GM12873 (cell line): ENCODE measurements around the gene PNMA6E.
A peak's percentile ranks its signal among the peaks of the same experiment; 100 is the strongest.

Experiments used
- CTCF ChIP-seq: IDR thresholded peaks from 2 replicates; pipeline ENCODE4 v1.5.1; 2012; ENCODE audit warnings: low read depth, mild to moderate bottlenecking, moderate library complexity, low read length, control low read depth; ENCODE audit not compliant: insufficient read depth; ENCODE audit errors: missing control alignments

The PNMA6E gene

GRCh38 chrX:153379508-153379907 lies 21.6 kb downstream of the PNMA6E start:
- no peak for TF ChIP-seq CTCF

GRCh38 chrX:153378607-153379006 lies 22.5 kb downstream of the PNMA6E start:
- no peak for TF ChIP-seq CTCF

- TF ChIP-seq CTCF = no peak
Measured at GRCh38 chrX:153377727-153378126, 23.4 kb downstream of the PNMA6E start.

- no peak for TF ChIP-seq CTCF
Measured at GRCh38 chrX:153375571-153375970, 25.6 kb downstream of the PNMA6E start.

- peak; percentile 2 for TF ChIP-seq CTCF
Measured at GRCh38 chrX:153374426-153374825, 26.7 kb downstream of the PNMA6E start.

- no peak for TF ChIP-seq CTCF
Measured at GRCh38 chrX:153372949-153373348, 28.2 kb downstream of the PNMA6E start.

GRCh38 chrX:153371256-153371655 lies 29.9 kb downstream of the PNMA6E start:
- TF ChIP-seq CTCF = no peak

GRCh38 chrX:153370293-153371055 lies 30.7 kb downstream of the PNMA6E start:
- no peak for TF ChIP-seq CTCF
